ENCODE data around the gene NPHP4. TPM values are rescaled to one million over a fixed set of nuclear protein-coding genes. Genes with fewer than 3 reads are reported as not detected.

Gene NPHP4
- total RNA-seq, 2 donors from 2014 or later, result 11.4 to 32.2 TPM

DNA sequence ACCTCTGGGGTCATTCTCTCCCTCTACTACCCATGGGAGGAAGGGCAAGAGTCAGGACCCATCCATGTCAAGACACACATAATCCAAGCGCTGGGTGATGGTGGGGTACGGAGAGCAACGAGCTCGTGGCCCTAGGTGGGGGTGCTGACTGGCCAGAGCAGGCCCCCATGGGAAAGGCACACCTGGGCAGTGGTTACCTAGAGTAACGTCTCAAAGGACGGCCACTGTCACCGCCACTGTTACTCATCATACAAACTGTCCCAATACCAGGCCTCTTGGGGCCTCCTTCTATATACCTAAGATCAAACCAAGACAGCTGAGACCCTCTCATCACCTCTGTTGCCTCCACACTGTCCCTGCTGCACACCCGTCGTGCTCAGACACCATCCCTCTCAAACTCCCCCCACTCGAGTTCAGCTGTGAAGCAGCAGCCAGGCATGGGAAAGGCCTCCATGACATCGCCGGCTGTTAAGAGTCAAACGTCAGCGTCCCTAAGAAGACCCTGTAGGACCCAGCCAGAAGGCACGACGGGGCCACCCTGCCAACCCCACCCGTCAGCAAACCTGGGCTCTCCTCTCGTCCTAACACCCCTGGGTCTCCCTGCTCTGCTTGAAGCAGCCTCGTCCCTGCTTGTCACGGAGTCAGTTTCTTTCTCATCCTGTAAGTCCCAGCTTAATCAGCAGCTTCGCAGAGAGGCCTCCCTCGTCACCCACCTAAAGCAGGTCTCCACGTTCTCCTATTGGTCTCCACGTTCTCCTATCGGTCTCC, 15.3 kb downstream of the NPHP4 start:
- H3K27me3 ChIP-seq (replicated peaks; ENCODE audit: insufficient read depth), result no peaks in the 10 kb centered on the region
- no peaks in the 10 kb centered on the region for H3K9me3 ChIP-seq
- H3K27ac ChIP-seq, result no peak overlapping the region
- no peaks in the 10 kb centered on the region for H3K4me1 ChIP-seq (replicated peaks)
- H3K36me3 ChIP-seq, result no peaks in the 10 kb centered on the region
- 91% methylated on average over 25 of the region's 25 CpGs for WGBS
- DNase-seq (ENCODE audit: low spot score), result no peak
- no peak for TF ChIP-seq POLR2AphosphoS5 (IDR thresholded peaks at IDR 0.05)
- TF ChIP-seq POLR2A (IDR thresholded peaks at IDR 0.05), result no peak
- TF ChIP-seq, protein P1, sequence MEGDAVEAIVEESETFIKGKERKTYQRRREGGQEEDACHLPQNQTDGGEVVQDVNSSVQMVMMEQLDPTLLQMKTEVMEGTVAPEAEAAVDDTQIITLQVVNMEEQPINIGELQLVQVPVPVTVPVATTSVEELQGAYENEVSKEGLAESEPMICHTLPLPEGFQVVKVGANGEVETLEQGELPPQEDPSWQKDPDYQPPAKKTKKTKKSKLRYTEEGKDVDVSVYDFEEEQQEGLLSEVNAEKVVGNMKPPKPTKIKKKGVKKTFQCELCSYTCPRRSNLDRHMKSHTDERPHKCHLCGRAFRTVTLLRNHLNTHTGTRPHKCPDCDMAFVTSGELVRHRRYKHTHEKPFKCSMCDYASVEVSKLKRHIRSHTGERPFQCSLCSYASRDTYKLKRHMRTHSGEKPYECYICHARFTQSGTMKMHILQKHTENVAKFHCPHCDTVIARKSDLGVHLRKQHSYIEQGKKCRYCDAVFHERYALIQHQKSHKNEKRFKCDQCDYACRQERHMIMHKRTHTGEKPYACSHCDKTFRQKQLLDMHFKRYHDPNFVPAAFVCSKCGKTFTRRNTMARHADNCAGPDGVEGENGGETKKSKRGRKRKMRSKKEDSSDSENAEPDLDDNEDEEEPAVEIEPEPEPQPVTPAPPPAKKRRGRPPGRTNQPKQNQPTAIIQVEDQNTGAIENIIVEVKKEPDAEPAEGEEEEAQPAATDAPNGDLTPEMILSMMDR (IDR thresholded peaks at IDR 0.05), result no peak
- H3K4me3 ChIP-seq, result no peak overlapping the region
- intact Hi-C loops (cut with DNase I), result loop anchor here (10.0 kb wide), 1 partner anchor 462 kb away; no protein-coding TSS in a partner anchor

DNA sequence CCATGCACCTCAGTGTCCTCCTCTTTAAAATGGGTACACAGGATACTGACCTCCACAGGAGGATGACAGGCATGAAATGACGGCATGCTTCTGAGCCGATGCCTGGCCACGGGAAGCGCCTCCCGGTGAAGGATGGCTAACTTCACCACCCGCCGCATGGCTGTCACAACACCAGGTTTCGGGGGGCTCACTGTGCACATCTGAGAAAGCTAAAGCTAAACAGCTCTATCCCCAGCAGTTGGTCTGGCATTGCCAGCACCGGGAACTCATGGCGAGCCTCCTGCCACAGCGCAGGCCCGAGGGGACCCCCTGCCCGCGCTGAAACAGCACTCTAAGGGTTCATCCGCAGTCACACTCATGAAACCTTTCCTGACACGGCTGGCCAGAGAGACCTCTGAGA, 16.0 kb downstream of the NPHP4 start:
- Histone ChIP-seq H3K27me3 (replicated peaks; ENCODE audit: insufficient read depth) (no peaks in the 10 kb centered on the region), H3K27ac (no peak overlapping the region), H3K4me3 (no peak overlapping the region), H3K9me3 (no peaks in the 10 kb centered on the region), H3K36me3 (no peaks in the 10 kb centered on the region), H3K4me1 (replicated peaks) (no peaks in the 10 kb centered on the region)
- WGBS, result 87% methylated on average over 16 of the region's 16 CpGs
- no peak for TF ChIP-seq POLR2AphosphoS5 (IDR thresholded peaks at IDR 0.05)
- TF ChIP-seq, protein P1 (IDR thresholded peaks at IDR 0.05), result no peak
- no peak for TF ChIP-seq POLR2A (IDR thresholded peaks at IDR 0.05)
- intact Hi-C loops (cut with DNase I), result loop anchor here (10.0 kb wide), 1 partner anchor 461 kb away; no protein-coding TSS in a partner anchor
- DNase-seq (ENCODE audit: low spot score), result no peak

DNA sequence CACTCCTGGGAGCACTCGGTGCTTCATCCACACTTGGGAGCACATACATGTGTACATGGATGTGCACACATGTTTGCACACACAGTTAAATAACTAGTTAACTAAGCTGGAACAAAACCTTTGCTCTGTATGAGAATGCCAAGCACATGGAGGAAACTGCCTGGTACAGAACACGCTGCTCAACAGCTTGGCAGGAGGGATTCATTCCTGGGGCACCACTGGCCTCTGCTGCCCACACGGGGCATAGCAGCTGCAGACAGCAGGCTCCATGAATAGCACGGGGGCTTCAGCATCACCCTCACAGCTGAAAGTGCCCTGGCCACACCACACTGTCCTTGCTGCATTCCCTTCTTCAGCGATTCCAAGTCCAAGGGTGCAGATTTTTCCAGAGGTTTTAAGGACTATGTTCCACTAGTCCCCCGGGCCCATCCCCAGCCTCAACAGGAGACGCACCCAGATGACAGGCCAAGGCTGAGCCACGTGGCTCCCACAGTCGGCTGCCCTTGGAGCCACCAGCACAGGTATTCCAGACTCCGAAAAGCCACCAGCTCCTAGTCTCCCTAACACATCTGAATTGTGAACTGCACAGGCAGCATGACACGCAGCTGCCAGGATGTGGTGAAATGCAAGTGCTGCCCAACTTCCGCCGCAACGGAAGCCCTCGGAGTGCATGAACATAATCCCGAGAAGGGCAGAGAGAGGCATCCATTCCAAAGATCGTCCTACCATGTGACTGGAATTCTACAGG, 16.9 kb downstream of the NPHP4 start:
- peak; percentile 44 for DNase-seq (ENCODE audit: low spot score)
- Histone ChIP-seq H3K27ac (no peak overlapping the region), H3K36me3 (no peaks in the 10 kb centered on the region), H3K27me3 (replicated peaks; ENCODE audit: insufficient read depth) (no peaks in the 10 kb centered on the region), H3K4me3 (no peak overlapping the region), H3K4me1 (replicated peaks) (no peaks in the 10 kb centered on the region), H3K9me3 (no peaks in the 10 kb centered on the region)
- WGBS, result 69% methylated on average over 17 of the region's 17 CpGs
- no peak for TF ChIP-seq POLR2AphosphoS5 (IDR thresholded peaks at IDR 0.05)
- TF ChIP-seq, protein P1 (IDR thresholded peaks at IDR 0.05), result peak; percentile 28 to 80 (median 47)
- intact Hi-C loops (cut with DNase I), result loop anchor here (10.0 kb wide), 1 partner anchor 461 kb away; no protein-coding TSS in a partner anchor

DNA sequence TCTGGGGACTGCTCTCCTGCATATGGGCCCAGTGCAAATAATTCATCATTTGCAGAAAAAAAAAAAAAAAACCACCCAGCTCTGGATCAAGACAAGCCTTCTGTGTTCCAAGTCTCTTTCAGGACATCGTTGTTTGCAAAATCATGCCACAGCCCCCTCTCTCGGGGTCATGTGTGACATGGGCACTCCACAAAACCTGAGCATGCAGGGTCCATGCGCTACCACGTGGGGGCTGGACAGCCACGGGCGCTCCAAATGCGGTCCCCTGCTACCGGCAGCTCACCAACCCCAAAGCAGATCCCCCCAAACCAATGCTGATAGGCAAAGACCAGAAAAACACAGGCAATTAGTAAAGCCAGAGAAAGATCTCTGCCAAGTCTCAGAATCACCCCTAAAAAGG, 17.6 kb downstream of the NPHP4 start:
- H3K4me1 ChIP-seq (replicated peaks), result no peaks in the 10 kb centered on the region

More for the DNA sequence above, 17.6 kb downstream of the NPHP4 start:
- Histone ChIP-seq H3K4me3 (no peak overlapping the region), H3K27me3 (replicated peaks; ENCODE audit: insufficient read depth) (no peaks in the 10 kb centered on the region), H3K9me3 (no peaks in the 10 kb centered on the region), H3K27ac (no peak overlapping the region), H3K36me3 (no peaks in the 10 kb centered on the region)
- no peak for TF ChIP-seq POLR2AphosphoS5 (IDR thresholded peaks at IDR 0.05)
- no peak for TF ChIP-seq POLR2A (IDR thresholded peaks at IDR 0.05)
- TF ChIP-seq, protein P1 (IDR thresholded peaks at IDR 0.05), result no peak
- no peak for DNase-seq (ENCODE audit: low spot score)
- WGBS, result 83% methylated on average over 8 of the region's 8 CpGs
- intact Hi-C loops (cut with DNase I), result loop anchor here (10.0 kb wide), 1 partner anchor 460 kb away; no protein-coding TSS in a partner anchor
